HL-60/S4 treated with phorbol 12-myristate 13-acetate at 8.2 ng/mL for 4 days and 3 days (cell line): ENCODE results near the gene DYRK2.

Experiments
- in situ Hi-C: fragments of 300-500 bp; cut with MboI; formaldehyde crosslinking; loops from 2 replicates; pipeline ENCODE4 v1.15.0; 2022; ENCODE audit warnings: low sequenced_read_pairs

Gene DYRK2

GRCh38 chr12:67648521-67649260, at the start of gene DYRK2:
TSS of gene DYRK2 (plus strand) at chr12:67648745. CDS start at chr12:67649134, 389 bp downstream.
- in situ Hi-C loops = no loop called here

- in situ Hi-C loops = no loop called here
Observed at GRCh38 chr12:67599691-67600090, 48.9 kb upstream of the DYRK2 start.

GRCh38 chr12:67601126-67601525, 47.4 kb upstream of the DYRK2 start:
- in situ Hi-C loops = no loop called here

- in situ Hi-C loops = no loop called here
Observed at GRCh38 chr12:67609226-67609870, 39.2 kb upstream of the DYRK2 start.

GRCh38 chr12:67613040-67613439, 35.5 kb upstream of the DYRK2 start:
- in situ Hi-C loops = no loop called here

- in situ Hi-C loops = no loop called here
Observed at GRCh38 chr12:67617629-67618028, 30.9 kb upstream of the DYRK2 start.

- in situ Hi-C loops = no loop called here
Observed at GRCh38 chr12:67618303-67618702, 30.2 kb upstream of the DYRK2 start.

- in situ Hi-C loops = no loop called here
Observed at GRCh38 chr12:67621112-67621511, 27.4 kb upstream of the DYRK2 start.

- in situ Hi-C loops = no loop called here
Observed at GRCh38 chr12:67621926-67622325, 26.6 kb upstream of the DYRK2 start.

- in situ Hi-C loops = no loop called here
Observed at GRCh38 chr12:67623259-67623658, 25.3 kb upstream of the DYRK2 start.

GRCh38 chr12:67624355-67624754, 24.2 kb upstream of the DYRK2 start:
- in situ Hi-C loops = no loop called here

GRCh38 chr12:67625004-67625403, 23.5 kb upstream of the DYRK2 start:
- in situ Hi-C loops = no loop called here

- in situ Hi-C loops = no loop called here
Observed at GRCh38 chr12:67626156-67626555, 22.4 kb upstream of the DYRK2 start.

GRCh38 chr12:67630373-67631088, 18.0 kb upstream of the DYRK2 start:
- in situ Hi-C loops = no loop called here

GRCh38 chr12:67632005-67632404, 16.5 kb upstream of the DYRK2 start:
- in situ Hi-C loops = no loop called here

- in situ Hi-C loops = no loop called here
Observed at GRCh38 chr12:67633024-67633610, 15.4 kb upstream of the DYRK2 start.

- in situ Hi-C loops = no loop called here
Observed at GRCh38 chr12:67633708-67634107, 14.8 kb upstream of the DYRK2 start.

GRCh38 chr12:67634303-67634761, 14.2 kb upstream of the DYRK2 start:
- in situ Hi-C loops = no loop called here

- in situ Hi-C loops = no loop called here
Observed at GRCh38 chr12:67637718-67638117, 10.8 kb upstream of the DYRK2 start.

- in situ Hi-C loops = no loop called here
Observed at GRCh38 chr12:67638694-67639093, 9.9 kb upstream of the DYRK2 start.

- in situ Hi-C loops = no loop called here
Observed at GRCh38 chr12:67640863-67641262, 7.7 kb upstream of the DYRK2 start.
